ENCODE results near the gene TRERF1. TPM values are rescaled to one million over a fixed set of nuclear protein-coding genes. Genes with fewer than 3 reads are reported as not detected.

The TRERF1 gene
- total RNA-seq, 6 experiments from 2014 or later = 10.5 to 16.4 (median 15.2) TPM

DNA sequence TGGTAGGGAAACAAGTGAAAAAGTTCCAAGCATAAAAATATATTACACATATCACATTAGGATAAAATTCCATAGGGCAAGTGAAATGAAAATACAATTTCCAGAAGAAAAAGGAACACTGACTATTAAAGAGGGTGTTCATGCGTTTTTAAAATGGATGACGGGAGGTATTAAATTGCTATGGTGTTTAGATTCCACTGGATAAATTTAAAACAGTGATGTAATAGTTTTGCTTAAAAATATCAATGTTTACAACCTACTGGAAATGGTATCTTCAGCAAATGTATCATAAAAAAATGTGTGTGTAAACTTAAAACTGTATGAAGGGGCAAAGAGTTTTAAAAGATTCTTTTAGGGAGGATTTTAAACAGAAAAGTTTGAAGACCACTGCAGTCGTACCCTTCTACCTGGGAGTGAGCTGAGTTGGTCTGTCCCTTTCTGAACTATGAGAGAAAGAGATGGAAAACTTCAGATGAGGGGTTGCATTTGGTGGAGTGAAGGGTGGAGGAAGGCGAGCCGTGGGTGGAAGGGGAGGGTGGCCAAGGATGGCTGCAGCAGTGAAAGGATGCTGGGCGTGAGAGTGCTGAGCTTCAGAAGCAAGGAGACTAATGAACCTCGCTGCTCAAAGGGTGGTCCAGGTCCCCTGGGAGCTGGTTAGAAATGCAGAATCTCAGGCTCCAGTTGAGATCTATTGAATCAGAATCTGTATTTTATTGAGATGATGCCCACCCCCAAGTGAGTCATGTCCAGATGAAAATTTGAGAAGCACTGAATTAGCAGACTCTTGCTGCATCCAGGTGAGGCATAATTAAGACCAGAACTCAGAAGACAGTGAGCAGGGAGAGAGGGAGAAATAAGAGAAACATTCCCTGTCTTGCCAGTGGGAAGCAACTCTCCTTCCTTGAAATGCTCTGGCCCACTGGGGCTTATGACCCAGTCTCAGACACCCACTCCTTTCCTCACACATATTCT is 179.6 kb downstream of the TRERF1 start:
- Mint-ChIP-seq H3K27ac (no peak overlapping the region), H3K9me3 (no peaks in the 10 kb centered on the region), H3K4me1 (ENCODE audit: low read depth) (peaks cover 14% of the 10 kb centered on the region), H3K36me3 (ENCODE audit: low read depth) (peaks cover 13% of the 10 kb centered on the region), H3K27me3 (ENCODE audit: insufficient read depth) (no peaks in the 10 kb centered on the region), H3K4me3 (no peak overlapping the region)
- TF ChIP-seq CTCF (IDR thresholded peaks at IDR 0.05) = no peak
- no peak for DNase-seq

DNA sequence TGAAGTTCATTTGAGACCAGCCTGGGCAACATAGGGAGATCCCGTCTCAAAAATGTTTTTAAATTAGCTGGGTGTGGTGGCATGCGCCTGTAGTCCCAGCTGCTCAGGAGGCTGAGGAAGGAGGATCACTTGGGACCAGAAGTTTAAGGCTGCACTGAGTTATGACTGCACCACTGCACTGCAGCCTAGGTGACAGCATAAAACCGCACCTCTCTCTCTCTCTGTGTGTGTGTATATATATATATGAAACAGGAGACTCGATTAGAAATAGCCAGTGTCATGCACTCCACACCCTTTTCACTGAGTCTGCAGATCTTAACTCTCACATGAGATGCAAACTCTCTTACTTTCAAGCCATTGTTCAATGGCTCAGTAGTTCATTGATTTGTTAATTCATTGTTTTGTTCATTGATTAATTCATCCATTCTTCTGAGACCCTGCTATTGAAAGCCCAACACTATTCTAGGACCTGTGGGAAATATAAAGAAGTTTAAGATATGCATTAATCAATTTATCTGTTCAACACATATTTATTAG is 181.7 kb downstream of the TRERF1 start:
- Mint-ChIP-seq H3K4me3 (no peak overlapping the region), H3K36me3 (ENCODE audit: low read depth) (peaks cover 13% of the 10 kb centered on the region), H3K9me3 (no peaks in the 10 kb centered on the region), H3K27me3 (ENCODE audit: insufficient read depth) (no peaks in the 10 kb centered on the region), H3K4me1 (ENCODE audit: low read depth) (peaks cover 19% of the 10 kb centered on the region), H3K27ac (no peak overlapping the region)
- TF ChIP-seq CTCF (IDR thresholded peaks at IDR 0.05) = no peak
- DNase-seq = no peak

DNA sequence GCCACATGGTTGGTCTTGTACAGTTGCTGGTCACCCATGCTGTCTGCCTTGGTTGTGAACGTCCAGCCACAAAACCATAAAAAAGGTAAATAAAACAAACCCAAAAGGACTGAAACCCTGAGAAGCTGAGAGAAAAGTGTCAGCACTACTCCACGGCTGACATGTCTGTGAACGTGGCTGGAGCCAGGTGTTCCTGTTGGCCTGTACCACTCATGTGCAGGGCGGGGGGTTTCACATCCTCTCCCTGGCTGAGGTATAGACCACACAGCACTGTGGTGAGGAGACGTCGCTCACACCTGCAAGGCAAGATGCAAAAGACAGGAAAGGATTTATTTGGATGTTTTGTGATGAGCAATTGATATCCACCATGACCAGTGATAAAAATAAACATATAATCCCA is 182.2 kb downstream of the TRERF1 start:
- peaks cover 13% of the 10 kb centered on the region for H3K36me3 Mint-ChIP-seq (ENCODE audit: low read depth)
- no peak for TF ChIP-seq CTCF (IDR thresholded peaks at IDR 0.05)

GRCh38 chr6:42268835-42269204 is 182.9 kb downstream of the TRERF1 start:
- Mint-ChIP-seq H3K36me3 (ENCODE audit: low read depth) (peaks cover 14% of the 10 kb centered on the region), H3K9me3 (no peaks in the 10 kb centered on the region), H3K27me3 (ENCODE audit: insufficient read depth) (no peaks in the 10 kb centered on the region), H3K4me3 (no peak overlapping the region), H3K4me1 (ENCODE audit: low read depth) (peaks cover 19% of the 10 kb centered on the region), H3K27ac (no peak overlapping the region)
- DNase-seq = no peak
- no peak for TF ChIP-seq CTCF (IDR thresholded peaks at IDR 0.05)

More for the DNA sequence above, 182.2 kb downstream of the TRERF1 start:
- no peak for DNase-seq
- H3K27ac Mint-ChIP-seq = no peak overlapping the region
- H3K9me3 Mint-ChIP-seq = no peaks in the 10 kb centered on the region
- peaks cover 19% of the 10 kb centered on the region for H3K4me1 Mint-ChIP-seq (ENCODE audit: low read depth)
- H3K4me3 Mint-ChIP-seq = no peak overlapping the region
- no peaks in the 10 kb centered on the region for H3K27me3 Mint-ChIP-seq (ENCODE audit: insufficient read depth)

- no peak for TF ChIP-seq CTCF (IDR thresholded peaks at IDR 0.05)
- peaks cover 19% of the 10 kb centered on the region for H3K36me3 Mint-ChIP-seq (ENCODE audit: low read depth)
These were observed 183.5 kb downstream of the TRERF1 start for GRCh38 chr6:42268016-42268834.

More at GRCh38 chr6:42268016-42268834, 183.5 kb downstream of the TRERF1 start:
- DNase-seq = no peak
- Mint-ChIP-seq H3K27ac (no peak overlapping the region), H3K4me3 (no peak overlapping the region), H3K9me3 (no peaks in the 10 kb centered on the region), H3K4me1 (ENCODE audit: low read depth) (peaks cover 19% of the 10 kb centered on the region), H3K27me3 (ENCODE audit: insufficient read depth) (no peaks in the 10 kb centered on the region)

Data from HFFc6 (cell line).